NB4 (cell line): ENCODE measurements around the gene RFWD3.

ENCODE experiments used
- CTCF ChIP-seq: IDR thresholded peaks from one replicate; pipeline ENCODE4 v1.5.1; 2012; ENCODE audit warnings: low read depth, low read length
- MYC ChIP-seq: IDR thresholded peaks from 2 replicates; pipeline ENCODE4 v1.6.1; 2011; ENCODE audit warnings: low read depth, low read length
- POLR2A ChIP-seq: IDR thresholded peaks from 2 replicates; pipeline ENCODE4 v1.6.1; 2011; ENCODE audit warnings: mild to moderate bottlenecking; ENCODE audit not compliant: insufficient read length; ENCODE audit errors: extremely low read depth

GRCh38 chr16:74578838-74579237, 87.8 kb downstream of the RFWD3 start:
- no peak for TF ChIP-seq CTCF
- no peak for TF ChIP-seq POLR2A
- TF ChIP-seq MYC: no peak
